H1 (cell line): ENCODE results near the gene PLCB1. TPM values are rescaled to one million over a fixed set of nuclear protein-coding genes. Genes with fewer than 3 reads are reported as not detected.

Source experiments
- CTCF ChIA-PET: fragments of 300-600 bp; sonication (Branson Sonifier 250); formaldehyde crosslinking; loops from one replicate; lab custom pipeline; 2021; ENCODE audit not compliant: partially characterized antibody; lab: Charles Lee
- POLR2A ChIA-PET: fragments of 300-600 bp; sonication (Branson Sonifier 250); formaldehyde crosslinking; loops from one replicate; lab custom pipeline; 2021; ENCODE audit warnings: inconsistent platforms; ENCODE audit not compliant: partially characterized antibody; lab: Charles Lee
- DNase-seq, 2 experiments: peaks; one replicate each; pipeline versions ENCODE4 v3.0.0 to v3.0.0-alpha.2; 2010 to 2022; ENCODE audit warnings: low spot score in 2 of 2, low read depth in 1 of 2, mixed read lengths in 1 of 2
- FAIRE-seq: peaks from 2 replicates; lab custom pipeline; 2011; peaks lifted over from hg19 to GRCh38; lab: Jason Lieb, UNC
- H2AFZ ChIP-seq: 2 replicates; pipeline ENCODE4 v1.8.1; 2012; ENCODE audit warnings: low read length, inconsistent platforms
- H2AK5ac ChIP-seq: 2 replicates; pipeline ENCODE4 v1.6.1; 2013; ENCODE audit warnings: low read depth, low read length
- H2BK120ac ChIP-seq: replicated peaks from 2 replicates; pipeline ENCODE3; 2013; ENCODE audit warnings: low read depth, low read length, inconsistent platforms
- H2BK12ac ChIP-seq: 2 replicates; pipeline ENCODE4 v1.6.1; 2013; ENCODE audit warnings: low read depth, low read length
- H2BK15ac ChIP-seq: 2 replicates; pipeline ENCODE4 v1.6.1; 2013; ENCODE audit warnings: low read length
- H2BK20ac ChIP-seq: 2 replicates; pipeline ENCODE4 v1.6.1; 2013; ENCODE audit warnings: low read length
- H2BK5ac ChIP-seq: 2 replicates; pipeline ENCODE4 v1.6.1; 2013; ENCODE audit warnings: low read depth, low read length
- H3K14ac ChIP-seq: 2 replicates; pipeline ENCODE4 v1.6.1; 2013; ENCODE audit warnings: inconsistent platforms; ENCODE audit not compliant: insufficient read length
- H3K18ac ChIP-seq: 2 replicates; pipeline ENCODE4 v1.6.1; 2013; ENCODE audit warnings: low read length; ENCODE audit errors: extremely low read depth
- H3K23ac ChIP-seq: 2 replicates; pipeline ENCODE4 v1.6.1; 2013; ENCODE audit warnings: inconsistent platforms; ENCODE audit not compliant: insufficient read length
- H3K23me2 ChIP-seq: 2 replicates; pipeline ENCODE4 v1.6.1; 2013; ENCODE audit warnings: low read depth, low read length
- H3K27ac ChIP-seq: 2 replicates; pipeline ENCODE4 v1.6.1; 2011; ENCODE audit warnings: low read depth, low read length, inconsistent platforms
- H3K27me3 ChIP-seq, 4 experiments: replicated peaks in 1 of 4; 1 replicate in 1 of 4; 2 replicates in 3 of 4; pipeline versions ENCODE4 v1.6.1 to v1.8.1; 2011 to 2013; ENCODE audit warnings: low read length in 3 of 4, mild to moderate bottlenecking in 3 of 4, inconsistent platforms in 2 of 4, mixed read lengths in 2 of 4, moderate library complexity in 1 of 4; ENCODE audit not compliant: control insufficient read depth in 3 of 4, insufficient read depth in 3 of 4; ENCODE audit errors: extremely low read depth in 1 of 4
- H3K36me3 ChIP-seq, 4 experiments: 2 replicates each; pipeline versions ENCODE4 v1.6.1 to v1.8.1; 2011 to 2013; ENCODE audit warnings: mild to moderate bottlenecking in 4 of 4, low read length in 3 of 4, moderate library complexity in 2 of 4, control low read depth in 1 of 4, inconsistent platforms in 1 of 4; ENCODE audit not compliant: insufficient read depth in 4 of 4, control insufficient read depth in 2 of 4
- H3K4ac ChIP-seq: replicated peaks from 2 replicates; pipeline ENCODE3; 2013; ENCODE audit warnings: low read length, low read depth, mixed read lengths, inconsistent platforms; ENCODE audit not compliant: insufficient read length
- H3K4me1 ChIP-seq, 4 experiments: replicated peaks in 1 of 4; 1 replicate in 1 of 4; 2 replicates in 3 of 4; pipeline versions ENCODE4 v1.6.1 to v1.8.1; 2011 to 2013; ENCODE audit warnings: low read length in 3 of 4, inconsistent platforms in 2 of 4, mixed read lengths in 1 of 4; ENCODE audit not compliant: insufficient read depth in 4 of 4, control insufficient read depth in 3 of 4
- H3K4me2 ChIP-seq, 2 experiments: 2 replicates each; pipeline versions ENCODE4 v1.6.1 to v1.8.1; 2011 to 2013; ENCODE audit warnings: low read depth in 2 of 2, low read length in 2 of 2, control low read depth in 1 of 2, inconsistent platforms in 1 of 2, mild to moderate bottlenecking in 1 of 2; ENCODE audit not compliant: insufficient read depth in 1 of 2
- H3K4me3 ChIP-seq, 4 experiments: fragments of 200-600, 300-600 bp in 1 of 4; sonication (generic), shearing (Covaris generic), sonication (Bioruptor Twin) in 1 of 4; 2 replicates each; pipeline versions ENCODE4 v1.5.1 to v1.8.1; 2011 to 2016; ENCODE audit warnings: low read length in 4 of 4, low read depth in 3 of 4, control low read depth in 2 of 4, inconsistent platforms in 2 of 4, mild to moderate bottlenecking in 2 of 4, mixed read lengths in 1 of 4, moderate library complexity in 1 of 4; ENCODE audit not compliant: insufficient read depth in 2 of 4; ENCODE audit errors: extremely low read depth in 1 of 4
- H3K56ac ChIP-seq: replicated peaks from 2 replicates; pipeline ENCODE3; 2013; ENCODE audit warnings: low read depth, mild to moderate bottlenecking, mixed read lengths, low read length, inconsistent platforms; ENCODE audit not compliant: insufficient read length
- H3K79me1 ChIP-seq: 2 replicates; pipeline ENCODE4 v1.6.1; 2013; ENCODE audit warnings: low read depth, low read length, control low read depth
- H3K79me2 ChIP-seq, 2 experiments: 2 replicates each; pipeline versions ENCODE4 v1.6.1 to v1.8.1; 2012 to 2013; ENCODE audit warnings: low read length in 2 of 2, mild to moderate bottlenecking in 2 of 2, inconsistent platforms in 1 of 2; ENCODE audit not compliant: insufficient read depth in 2 of 2, control insufficient read depth in 1 of 2
- H3K9ac ChIP-seq, 4 experiments: replicated peaks in 1 of 4; 1 replicate in 1 of 4; 2 replicates in 3 of 4; pipeline versions ENCODE4 v1.6.1 to v1.8.1; 2011 to 2013; ENCODE audit warnings: low read depth in 3 of 4, low read length in 3 of 4, control low read depth in 2 of 4, mild to moderate bottlenecking in 2 of 4, moderate library complexity in 2 of 4, inconsistent platforms in 1 of 4; ENCODE audit errors: extremely low read depth in 1 of 4
- H3K9me3 ChIP-seq, 2 experiments: 2 replicates each; pipeline versions ENCODE4 v1.6.1 to v1.8.1; 2012 to 2013; ENCODE audit warnings: mild to moderate bottlenecking in 2 of 2, moderate library complexity in 2 of 2, control low read depth in 1 of 2, inconsistent platforms in 1 of 2, low read depth in 1 of 2, low read length in 1 of 2, mixed read lengths in 1 of 2; ENCODE audit not compliant: insufficient read depth in 2 of 2
- H4K20me1 ChIP-seq, 2 experiments: replicated peaks in 1 of 2; 2 replicates each; pipeline versions ENCODE3 to v1.8.1; 2011 to 2013; ENCODE audit warnings: inconsistent platforms in 2 of 2, low read length in 2 of 2, mild to moderate bottlenecking in 1 of 2; ENCODE audit not compliant: insufficient read depth in 2 of 2, control insufficient read depth in 1 of 2
- H4K5ac ChIP-seq: 2 replicates; pipeline ENCODE4 v1.6.1; 2013; ENCODE audit warnings: low read length, low read depth, mixed read lengths, inconsistent platforms; ENCODE audit not compliant: insufficient read length
- H4K8ac ChIP-seq: 2 replicates; pipeline ENCODE4 v1.8.0; 2013; ENCODE audit warnings: mild to moderate bottlenecking, moderate library complexity, low read length, inconsistent platforms; ENCODE audit not compliant: insufficient read depth; ENCODE audit errors: extremely low read depth
- H4K91ac ChIP-seq: replicated peaks from 2 replicates; pipeline ENCODE3; 2013; ENCODE audit warnings: low read length, mixed read lengths, inconsistent platforms; ENCODE audit not compliant: insufficient read length
- CEBPB ChIP-seq: IDR thresholded peaks from 2 replicates; pipeline ENCODE4 v1.6.1; 2012; ENCODE audit warnings: low read depth, low read length
- CTBP2 ChIP-seq: IDR thresholded peaks from 2 replicates; pipeline ENCODE4 v1.7.0; 2011; ENCODE audit warnings: borderline replicate concordance, mild to moderate bottlenecking, moderate library complexity, mixed read lengths, low read length; ENCODE audit not compliant: insufficient read depth, insufficient read length
- SRF ChIP-seq: IDR thresholded peaks from 2 replicates; pipeline ENCODE4 v1.6.1; 2011; ENCODE audit warnings: mild to moderate bottlenecking, low read depth, low read length, moderate library complexity
- ZNF274 ChIP-seq: IDR thresholded peaks from 2 replicates; pipeline ENCODE4 v1.7.0; 2012; ENCODE audit warnings: low read length, borderline replicate concordance; ENCODE audit errors: extremely low read depth
- WGBS, 2 experiments: shearing (Covaris generic) in 1 of 2; methylation state at CpG; one replicate each; pipeline versions ENCODE4 v1.1.6 to v1.1.7; 2013 to 2015; ENCODE audit warnings: low lambda C conversion rate in 2 of 2, mixed read lengths in 2 of 2, inconsistent platforms in 1 of 2, low coverage in 1 of 2, missing lambda C conversion rate in 1 of 2; ENCODE audit not compliant: insufficient replicate concordance in 2 of 2, insufficient coverage in 1 of 2, insufficient read length in 1 of 2; ENCODE audit errors: extremely low coverage in 1 of 2, missing lambda C conversion rate in 1 of 2; 5-methylcytosine and 5-hydroxymethylcytosine counted together
- polyA plus RNA-seq, 7 experiments: library from polyadenylated mRNA; depleted of rRNA in 3 of 7; stranded (reverse) in 5 of 7; unstranded in 2 of 7; fragments of >200 nt in 5 of 7; fragments of 200-250 nt in 2 of 7; gene quantifications; 1 replicate in 5 of 7; 2 replicates in 1 of 7; 4 replicates in 1 of 7; pipeline versions ENCODE4 v1.2.1 to v1.2.3, GENCODE V29; 2011 to 2013; ENCODE audit warnings: missing spikeins in 2 of 7, mixed read lengths in 2 of 7
- total RNA-seq: library from RNA; stranded (reverse); fragmentation: NEBNext Ultra II Directional; extraction: Animal tissue kit (Norgen Biotek cat#: 25700); gene quantifications from 2 replicates; pipeline ENCODE4 v1.2.1, GENCODE V29; 2021

The PLCB1 gene
- total and polyA plus RNA-seq, 2 of the 8 experiments (the other 6 are each of a cell fraction or from before 2014, with no cell fraction given) = 2.6 to 9.1 TPM

DNA sequence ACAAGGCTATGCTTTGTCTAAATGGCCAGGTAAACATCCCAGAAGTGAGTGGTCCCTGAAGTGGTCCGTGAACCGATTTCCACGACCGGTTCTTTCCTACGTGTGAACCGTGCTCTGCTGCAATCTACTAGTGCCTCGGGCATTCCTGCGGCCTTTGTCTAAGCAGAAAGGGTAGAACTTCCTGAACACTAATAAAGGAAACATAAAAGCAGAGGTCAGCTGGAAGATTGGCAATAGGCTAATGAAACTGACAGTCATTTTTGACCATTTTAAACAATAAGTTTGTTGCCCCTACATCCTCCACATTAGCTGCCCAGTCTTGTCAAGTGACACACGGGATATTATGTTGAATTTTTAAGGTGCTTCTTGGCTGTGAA lies 410.0 kb downstream of the PLCB1 start:
- no peaks in the 10 kb centered on the region for H3K4me1 ChIP-seq
- H3K9ac ChIP-seq = no peak overlapping the region
- H3K79me1 ChIP-seq = no peaks in the 10 kb centered on the region
- H2AFZ ChIP-seq = no peak overlapping the region
- no peak overlapping the region for H2BK12ac ChIP-seq
- no peak overlapping the region for H3K14ac ChIP-seq
- H3K4me3 ChIP-seq = no peak overlapping the region
- H4K5ac ChIP-seq = no peak overlapping the region
- no peaks in the 10 kb centered on the region for H3K79me2 ChIP-seq
- H3K18ac ChIP-seq = no peak overlapping the region
- H2BK120ac ChIP-seq = no peak overlapping the region
- no peak overlapping the region for H2BK15ac ChIP-seq
- no peak overlapping the region for H3K27ac ChIP-seq
- FAIRE-seq (no peak), DNase-seq (no peak)
- no peaks in the 10 kb centered on the region for H4K20me1 ChIP-seq
- CTCF ChIA-PET = interaction anchor here (0.9 kb wide), 1 partner anchor 179 kb away, joined by 3 read pairs; no protein-coding TSS in a partner anchor
- H2BK5ac ChIP-seq = no peak overlapping the region
- 97% methylated on average over 9 of the region's 9 CpGs; no CpG with 5 or more reads in 1 of the 2 experiments for WGBS, 2 experiments
- no peak overlapping the region for H3K56ac ChIP-seq
- no peak overlapping the region for H4K8ac ChIP-seq
- H3K4me2 ChIP-seq = no peak overlapping the region
- no peaks in the 10 kb centered on the region for H3K27me3 ChIP-seq
- H3K23me2 ChIP-seq = no peaks in the 10 kb centered on the region
- H2BK20ac ChIP-seq = no peak overlapping the region
- H4K91ac ChIP-seq = no peak overlapping the region
- no peak overlapping the region for H3K4ac ChIP-seq
- POLR2A ChIA-PET = no interaction called here
- H2AK5ac ChIP-seq = no peak overlapping the region
- no peak overlapping the region for H3K23ac ChIP-seq
- no peaks in the 10 kb centered on the region for H3K9me3 ChIP-seq
- no peaks in the 10 kb centered on the region for H3K36me3 ChIP-seq
- TF ChIP-seq CEBPB = no peak
- no peak for TF ChIP-seq SRF
- TF ChIP-seq ZNF274 = no peak
- no peak for TF ChIP-seq CTBP2
